ENCODE measurements around the gene PRSS57. TPM values are rescaled to one million over a fixed set of nuclear protein-coding genes. Genes with fewer than 3 reads are reported as not detected.

PRSS57 gene
- total and polyA plus RNA-seq, 2 of the 13 experiments (the other 11 are each of a cell fraction or from before 2014, with no cell fraction given) = 0.12 TPM; not detected in 1

- TF ChIP-seq ASH2L (IDR thresholded peaks at IDR 0.05; ENCODE audit: insufficient read length, low read depth, low read length) (no peak), RFXANK (CRISPR knock-in tag; IDR thresholded peaks at IDR 0.05) (no peak), SMARCE1 (IDR thresholded peaks at IDR 0.05; ENCODE audit: borderline replicate concordance) (no peak), ZNF816 (CRISPR knock-in tag; IDR thresholded peaks at IDR 0.05; ENCODE audit: borderline replicate concordance) (no peak), ZNF260 (CRISPR knock-in tag; IDR thresholded peaks at IDR 0.05; ENCODE audit: borderline replicate concordance, low read depth) (no peak), ZNF121 (CRISPR knock-in tag; IDR thresholded peaks at IDR 0.05) (no peak), HNF4G (IDR thresholded peaks at IDR 0.05; ENCODE audit: borderline replicate concordance, low read depth, low read length) (no peak), HNF4G (CRISPR knock-in tag; IDR thresholded peaks at IDR 0.05; ENCODE audit: borderline replicate concordance, low read depth) (peak; percentile 59; the same call in 1 of the 2 replicates), CSRNP1 (CRISPR knock-in tag; IDR thresholded peaks at IDR 0.05) (no peak; the same call in 1 of the 2 replicates), ZBTB7B (CRISPR knock-in tag; IDR thresholded peaks at IDR 0.05) (no peak), KLF11 (CRISPR knock-in tag; IDR thresholded peaks at IDR 0.05) (no peak), KDM5A (IDR thresholded peaks at IDR 0.05; ENCODE audit: borderline replicate concordance, low read length) (no peak), PBX2 (CRISPR knock-in tag; IDR thresholded peaks at IDR 0.05) (no peak), NR0B2 (CRISPR knock-in tag; IDR thresholded peaks at IDR 0.05) (no peak), ZNF337 (CRISPR knock-in tag; IDR thresholded peaks at IDR 0.05; ENCODE audit: borderline replicate concordance, low read depth) (no peak), MTF2 (CRISPR knock-in tag; IDR thresholded peaks at IDR 0.05; ENCODE audit: borderline replicate concordance) (no peak), ZNF7 (CRISPR knock-in tag; IDR thresholded peaks at IDR 0.05) (no peak), ZNF180 (CRISPR knock-in tag; IDR thresholded peaks at IDR 0.05; ENCODE audit: borderline replicate concordance, low read depth) (no peak), ZFP90 (CRISPR knock-in tag; IDR thresholded peaks at IDR 0.05; ENCODE audit: borderline replicate concordance) (peak; percentile 65; the same call in 1 of the 2 replicates), CC2D1A (CRISPR knock-in tag; IDR thresholded peaks at IDR 0.05) (no peak), ERF (CRISPR knock-in tag; IDR thresholded peaks at IDR 0.05) (no peak; the same call in 1 of the 2 replicates), ZIK1 (CRISPR knock-in tag; IDR thresholded peaks at IDR 0.05; ENCODE audit: borderline replicate concordance, low read depth) (peak; percentile 18; the same call in 1 of the 2 replicates), CENPX (CRISPR knock-in tag; IDR thresholded peaks at IDR 0.05) (no peak), HOXA3 (CRISPR knock-in tag; IDR thresholded peaks at IDR 0.05) (peak; percentile 55; the same call in 1 of the 2 replicates), MAFF (IDR thresholded peaks at IDR 0.05; ENCODE audit: low read depth, low read length) (no peak), ZNF431 (CRISPR knock-in tag; IDR thresholded peaks at IDR 0.05; ENCODE audit: borderline replicate concordance, low read depth) (no peak), HIC2 (CRISPR knock-in tag; IDR thresholded peaks at IDR 0.05; ENCODE audit: low read depth) (no peak)
These were observed 32.1 kb downstream of the PRSS57 start, which contains the start of gene RNF126 (continued) for GRCh38 chr19:662962-663681.

All from HepG2 (cell line).